Astrocyte (in vitro differentiated cells and primary cell): ENCODE data around the gene IFNE. TPM values are rescaled to one million over a fixed set of nuclear protein-coding genes. Genes with fewer than 3 reads are reported as not detected.

ENCODE experiments used
- DNase-seq: peaks from one replicate; pipeline ENCODE4 v3.0.0-alpha.2; 2010; ENCODE audit warnings: low read depth
- FAIRE-seq: peaks from 2 replicates; lab custom pipeline; 2011; peaks lifted over from hg19 to GRCh38; lab: Jason Lieb, UNC
- H2AFZ ChIP-seq: 2 replicates; pipeline ENCODE4 v1.6.0; 2012; ENCODE audit warnings: low read depth, low read length, inconsistent platforms
- H3K27ac ChIP-seq: 2 replicates; pipeline ENCODE4 v1.5.1; 2011; ENCODE audit warnings: low read depth, low read length, inconsistent platforms
- H3K27me3 ChIP-seq: 2 replicates; pipeline ENCODE4 v1.6.0; 2011; ENCODE audit warnings: low read length, inconsistent platforms; ENCODE audit not compliant: insufficient read depth
- H3K36me3 ChIP-seq: 2 replicates; pipeline ENCODE4 v1.5.1; 2011; ENCODE audit warnings: low read length, inconsistent platforms; ENCODE audit not compliant: insufficient read depth
- H3K4me1 ChIP-seq: 2 replicates; pipeline ENCODE4 v1.5.1; 2011; ENCODE audit warnings: low read length, inconsistent platforms; ENCODE audit not compliant: insufficient read depth
- H3K4me2 ChIP-seq: 2 replicates; pipeline ENCODE4 v1.6.0; 2012; ENCODE audit warnings: low read length, inconsistent platforms
- H3K4me3 ChIP-seq: 2 replicates; pipeline ENCODE4 v1.5.1; 2011; ENCODE audit warnings: low read depth, mild to moderate bottlenecking, low read length, inconsistent platforms; ENCODE audit not compliant: insufficient read depth
- H3K79me2 ChIP-seq: 2 replicates; pipeline ENCODE4 v1.6.0; 2012; ENCODE audit warnings: mild to moderate bottlenecking, low read length, inconsistent platforms; ENCODE audit not compliant: insufficient read depth
- H3K9ac ChIP-seq: 2 replicates; pipeline ENCODE4 v1.6.0; 2012; ENCODE audit warnings: mild to moderate bottlenecking, low read length, inconsistent platforms
- H3K9me3 ChIP-seq: 2 replicates; pipeline ENCODE4 v1.5.1; 2012; ENCODE audit warnings: low read depth, mild to moderate bottlenecking, low read length, inconsistent platforms; ENCODE audit not compliant: insufficient read depth
- H4K20me1 ChIP-seq: 2 replicates; pipeline ENCODE4 v1.6.0; 2012; ENCODE audit warnings: low read length, inconsistent platforms; ENCODE audit not compliant: insufficient read depth
- H3K27ac Mint-ChIP-seq: one replicate; pipeline ENCODE4 v1.8.0; 2021; ENCODE audit warnings: mild to moderate bottlenecking, mixed read lengths; ENCODE audit not compliant: unreplicated experiment
- H3K27me3 Mint-ChIP-seq: one replicate; pipeline ENCODE4 v1.8.0; 2021; ENCODE audit warnings: low read depth, mixed read lengths; ENCODE audit not compliant: unreplicated experiment
- H3K36me3 Mint-ChIP-seq: one replicate; pipeline ENCODE4 v1.8.0; 2021; ENCODE audit warnings: low read depth, mixed read lengths; ENCODE audit not compliant: unreplicated experiment
- H3K4me1 Mint-ChIP-seq: one replicate; pipeline ENCODE4 v1.8.0; 2021; ENCODE audit warnings: low read depth, mixed read lengths; ENCODE audit not compliant: unreplicated experiment
- H3K4me3 Mint-ChIP-seq: one replicate; pipeline ENCODE4 v1.8.0; 2021; ENCODE audit warnings: mild to moderate bottlenecking, moderate library complexity, mixed read lengths; ENCODE audit not compliant: unreplicated experiment
- H3K9me3 Mint-ChIP-seq: one replicate; pipeline ENCODE4 v1.8.0; 2021; ENCODE audit warnings: mild to moderate bottlenecking, mixed read lengths; ENCODE audit not compliant: unreplicated experiment
- EZH2 ChIP-seq: IDR thresholded peaks from 2 replicates; pipeline ENCODE4 v1.6.1; 2012; ENCODE audit warnings: mild to moderate bottlenecking, low read length, inconsistent platforms; ENCODE audit not compliant: insufficient read depth
- total RNA-seq: library from RNA; stranded (reverse); gene quantifications from 2 replicates; pipeline ENCODE4 v1.2.1, GENCODE V29; 2021
- TF ChIP-seq, protein P1 (sequence below): IDR thresholded peaks from 2 replicates; pipeline ENCODE4 v1.5.1; 2011; ENCODE audit warnings: low read depth, mild to moderate bottlenecking, inconsistent platforms, low read length, moderate library complexity; ENCODE audit not compliant: insufficient read depth

Gene IFNE
- total RNA-seq, 1 donor from 2014 or later, result 0.57 TPM

DNA sequence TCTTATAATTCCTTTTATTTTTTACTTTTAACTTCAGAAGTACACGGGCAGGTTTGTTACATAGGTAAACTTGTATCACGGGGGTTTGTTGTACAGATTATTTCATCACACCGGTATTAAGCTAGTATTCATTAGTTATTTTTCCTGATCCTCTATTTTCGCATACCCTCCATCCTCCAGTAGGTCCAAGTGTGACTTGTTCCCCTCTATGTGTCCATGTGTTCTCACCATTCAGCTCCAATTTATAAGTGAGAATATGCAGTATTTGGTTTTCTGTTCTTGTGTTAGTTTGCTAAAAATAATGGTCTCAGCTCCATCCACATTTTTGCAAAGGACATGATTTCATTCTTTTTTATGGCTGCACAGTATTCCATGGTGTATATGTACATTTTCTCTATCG lies 43.1 kb upstream of the IFNE start:
- H4K20me1 ChIP-seq, result peaks cover 92% of the 10 kb centered on the region
- H3K79me2 ChIP-seq, result peaks cover 100% of the 10 kb centered on the region
- H3K27ac Mint-ChIP-seq, result no peak overlapping the region
- DNase-seq, result no peak
- no peak overlapping the region for H3K9ac ChIP-seq
- H3K27ac ChIP-seq, result no peak overlapping the region
- no peaks in the 10 kb centered on the region for H3K9me3 ChIP-seq
- no peak overlapping the region for H3K4me3 Mint-ChIP-seq
- no peaks in the 10 kb centered on the region for H3K4me1 Mint-ChIP-seq
- no peaks in the 10 kb centered on the region for H3K27me3 Mint-ChIP-seq
- FAIRE-seq, result no peak
- H3K4me2 ChIP-seq, result no peak overlapping the region
- no peaks in the 10 kb centered on the region for H3K4me1 ChIP-seq
- H3K27me3 ChIP-seq, result no peaks in the 10 kb centered on the region
- peaks cover 26% of the 10 kb centered on the region for H3K36me3 Mint-ChIP-seq
- H2AFZ ChIP-seq, result no peak overlapping the region
- TF ChIP-seq EZH2, result no peak
- TF ChIP-seq, protein P1, sequence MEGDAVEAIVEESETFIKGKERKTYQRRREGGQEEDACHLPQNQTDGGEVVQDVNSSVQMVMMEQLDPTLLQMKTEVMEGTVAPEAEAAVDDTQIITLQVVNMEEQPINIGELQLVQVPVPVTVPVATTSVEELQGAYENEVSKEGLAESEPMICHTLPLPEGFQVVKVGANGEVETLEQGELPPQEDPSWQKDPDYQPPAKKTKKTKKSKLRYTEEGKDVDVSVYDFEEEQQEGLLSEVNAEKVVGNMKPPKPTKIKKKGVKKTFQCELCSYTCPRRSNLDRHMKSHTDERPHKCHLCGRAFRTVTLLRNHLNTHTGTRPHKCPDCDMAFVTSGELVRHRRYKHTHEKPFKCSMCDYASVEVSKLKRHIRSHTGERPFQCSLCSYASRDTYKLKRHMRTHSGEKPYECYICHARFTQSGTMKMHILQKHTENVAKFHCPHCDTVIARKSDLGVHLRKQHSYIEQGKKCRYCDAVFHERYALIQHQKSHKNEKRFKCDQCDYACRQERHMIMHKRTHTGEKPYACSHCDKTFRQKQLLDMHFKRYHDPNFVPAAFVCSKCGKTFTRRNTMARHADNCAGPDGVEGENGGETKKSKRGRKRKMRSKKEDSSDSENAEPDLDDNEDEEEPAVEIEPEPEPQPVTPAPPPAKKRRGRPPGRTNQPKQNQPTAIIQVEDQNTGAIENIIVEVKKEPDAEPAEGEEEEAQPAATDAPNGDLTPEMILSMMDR, result no peak
- peaks cover 67% of the 10 kb centered on the region for H3K36me3 ChIP-seq
- H3K9me3 Mint-ChIP-seq, result peaks cover 7% of the 10 kb centered on the region
- no peak overlapping the region for H3K4me3 ChIP-seq

DNA sequence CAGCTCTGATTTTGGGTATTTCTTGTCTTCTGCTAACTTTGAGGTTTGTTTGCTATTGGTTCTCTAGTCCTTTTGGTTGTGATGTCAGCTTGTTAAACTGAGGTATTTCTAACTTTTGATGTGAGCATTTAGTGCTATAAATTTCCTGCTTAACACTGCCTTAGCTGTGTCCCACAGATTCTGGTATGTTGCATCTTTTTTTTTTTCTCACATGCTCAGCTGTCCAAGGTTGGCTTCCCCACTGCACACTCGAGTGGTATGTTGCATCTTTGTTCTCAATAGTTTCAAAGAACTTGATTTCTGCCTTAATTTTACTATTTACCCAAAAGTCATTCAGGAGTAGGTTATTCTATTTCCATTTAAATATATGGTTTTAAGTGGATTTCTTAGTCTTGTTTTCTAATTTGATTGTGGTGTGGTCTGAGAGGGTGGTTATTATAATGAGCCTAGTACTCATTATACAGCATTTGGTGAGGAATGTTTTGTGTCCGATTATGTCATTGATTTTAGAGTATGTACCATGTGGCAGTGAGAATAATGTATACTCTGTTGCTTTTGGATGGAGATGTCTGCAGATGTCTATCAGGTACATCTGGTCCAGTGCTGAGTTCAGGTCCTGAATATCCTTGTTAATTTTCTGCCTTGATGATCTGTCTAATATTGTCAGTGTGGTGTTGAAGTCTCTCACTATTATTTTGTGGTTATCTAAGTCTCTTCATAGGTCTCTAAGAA lies 42.2 kb upstream of the IFNE start:
- Histone ChIP-seq H3K4me2 (no peak overlapping the region), H3K4me1 (no peaks in the 10 kb centered on the region), H3K79me2 (peaks cover 100% of the 10 kb centered on the region), H4K20me1 (peaks cover 92% of the 10 kb centered on the region), H3K27ac (no peak overlapping the region), H3K9me3 (no peaks in the 10 kb centered on the region), H2AFZ (no peak overlapping the region), H3K27me3 (no peaks in the 10 kb centered on the region), H3K4me3 (no peak overlapping the region), H3K9ac (no peak overlapping the region), H3K36me3 (peaks cover 64% of the 10 kb centered on the region)
- H3K4me1 Mint-ChIP-seq, result no peaks in the 10 kb centered on the region
- H3K4me3 Mint-ChIP-seq, result no peak overlapping the region
- peaks cover 7% of the 10 kb centered on the region for H3K9me3 Mint-ChIP-seq
- no peak overlapping the region for H3K27ac Mint-ChIP-seq
- peaks cover 26% of the 10 kb centered on the region for H3K36me3 Mint-ChIP-seq
- TF ChIP-seq, protein P1, result no peak
- no peak for TF ChIP-seq EZH2
- H3K27me3 Mint-ChIP-seq, result no peaks in the 10 kb centered on the region
- FAIRE-seq (peak; percentile 49), DNase-seq (no peak)
